Measurements from ENCODE around the gene ZCCHC7. TPM values are rescaled to one million over a fixed set of nuclear protein-coding genes. Genes with fewer than 3 reads are reported as not detected.

ZCCHC7 gene
- total RNA-seq, 1 experiment from 2014 or later, result 31.2 TPM

DNA sequence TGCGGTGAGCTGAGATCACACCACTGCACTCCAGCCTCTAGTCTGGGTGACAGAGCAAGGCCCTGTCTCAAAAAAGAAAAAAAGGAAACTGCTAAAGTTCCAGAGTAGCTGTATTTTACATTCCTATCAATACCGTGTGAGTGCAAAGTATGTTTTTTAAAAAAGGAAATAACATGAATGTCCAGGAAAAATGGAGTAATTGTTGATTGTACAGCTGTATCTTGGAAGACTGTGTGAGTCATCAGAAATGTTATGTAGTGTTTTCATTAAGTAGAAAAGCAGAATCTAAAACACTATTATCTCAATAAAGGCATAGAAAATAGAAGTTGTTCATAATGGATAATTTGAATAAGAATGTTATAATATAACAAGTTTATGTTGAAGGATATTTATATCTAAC is 53.9 kb downstream of the ZCCHC7 start:
- Histone ChIP-seq H3K36me3 (ENCODE audit: control insufficient read depth in 1 of 2, insufficient read depth in 2 of 2, low read length in 2 of 2) (no peaks in the 10 kb centered on the region), H3K4me1 (ENCODE audit: control insufficient read depth in 1 of 2, insufficient read depth in 2 of 2, low read length in 2 of 2) (no peaks in the 10 kb centered on the region), H3K9ac (ENCODE audit: low read length) (no peak overlapping the region), H3K27ac (ENCODE audit: low read depth, low read length) (no peak overlapping the region), H3K4me2 (ENCODE audit: low read length) (no peak overlapping the region), H3K4me3 (replicated peaks in 1 of 2; ENCODE audit: low read depth in 1 of 2, low read length in 2 of 2) (no peak overlapping the region), H3K79me2 (ENCODE audit: insufficient read depth, low read length) (peaks cover 42% of the 10 kb centered on the region), H4K20me1 (ENCODE audit: insufficient read depth) (no peaks in the 10 kb centered on the region), H3K9me3 (ENCODE audit: control insufficient read depth in 1 of 2, insufficient read depth in 1 of 2, low read depth in 1 of 2, low read length in 2 of 2) (no peaks in the 10 kb centered on the region), H3K9me2 (ENCODE audit: insufficient read depth) (0 out of 2 replicates have a peak, but pooled peaks cover 3% of the 10 kb centered on the region), H2AFZ (ENCODE audit: low read depth, low read length, poor library complexity, severe bottlenecking) (no peak overlapping the region), H3K27me3 (ENCODE audit: insufficient read depth, low read length) (no peaks in the 10 kb centered on the region)
- CTCF ChIA-PET, result no interaction called here
- ATAC-seq (no peak), DNase-seq (ENCODE audit: low read depth, low spot score) (no peak)
- RAD21 ChIA-PET (ENCODE audit: low non-redundant PET in 1 of 2, low total read pairs in 2 of 2, uncharacterized antibody in 2 of 2, unreplicated experiment in 2 of 2), result interaction anchor here in 1 of 2 experiments (0.5 kb wide), 1 partner anchor 234 kb away, joined by 3 read pairs; no protein-coding TSS in a partner anchor
- intact Hi-C loops (cut with micrococcal nuclease), result no loop called here
- POLR2A ChIA-PET, result no interaction called here
- BruUV-seq (replicated peaks), result no TSS peak
- no peak for TF ChIP-seq SP1 (IDR thresholded peaks at IDR 0.05; ENCODE audit: low read depth)
- TF ChIP-seq MAX (IDR thresholded peaks at IDR 0.05), result no peak
- TF ChIP-seq ZBTB33 (IDR thresholded peaks at IDR 0.05; ENCODE audit: extremely low read depth, insufficient replicate concordance, low read length), result no peak
- no peak for TF ChIP-seq RAD21 (IDR thresholded peaks at IDR 0.05; ENCODE audit: low read depth)
- TF ChIP-seq ZNF274 (IDR thresholded peaks at IDR 0.05; ENCODE audit: low read depth, low read length), result no peak
- no peak for TF ChIP-seq POLR2AphosphoS5 (IDR thresholded peaks at IDR 0.05; ENCODE audit: low read depth, low read length)
- no peak for TF ChIP-seq TCF7L2 (IDR thresholded peaks at IDR 0.05; ENCODE audit: borderline replicate concordance, extremely low read depth, insufficient read depth, insufficient read length)
- no peak for TF ChIP-seq CEBPB (IDR thresholded peaks at IDR 0.05; ENCODE audit: low read depth)
- TF ChIP-seq YY1 (IDR thresholded peaks at IDR 0.05; ENCODE audit: extremely low read depth, insufficient replicate concordance, low read depth, low read length), result no peak
- TF ChIP-seq EGR1 (IDR thresholded peaks at IDR 0.05; ENCODE audit: low read depth), result no peak

All from HCT116 (cell line).